ENCODE data around the gene SLC6A11.

Gene SLC6A11

DNA sequence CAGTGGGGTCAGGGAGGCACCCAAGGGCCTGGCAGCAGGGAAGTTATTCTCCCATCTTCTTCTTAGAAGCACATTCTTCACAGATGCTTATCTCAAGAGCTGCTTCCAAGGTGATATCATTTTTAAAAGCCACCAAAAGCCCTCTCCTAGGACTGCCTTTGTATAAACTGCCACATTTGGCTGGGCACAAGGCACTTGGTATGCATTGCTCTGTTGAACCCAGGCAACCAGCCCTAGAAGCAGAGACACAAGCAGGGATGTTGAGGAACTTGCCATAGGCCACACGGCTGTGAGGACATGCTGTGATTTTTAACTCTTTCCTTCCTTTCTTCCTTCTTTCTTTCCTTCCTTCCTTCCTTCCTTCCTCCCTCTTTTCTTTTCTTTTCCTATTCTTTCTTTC is 169.2 kb downstream of the SLC6A11 start:
- no peak for DNase-seq

- DNase-seq: no peak
Observed at GRCh38 chr3:10986592-10986991, 170.6 kb downstream of the SLC6A11 start.

DNA sequence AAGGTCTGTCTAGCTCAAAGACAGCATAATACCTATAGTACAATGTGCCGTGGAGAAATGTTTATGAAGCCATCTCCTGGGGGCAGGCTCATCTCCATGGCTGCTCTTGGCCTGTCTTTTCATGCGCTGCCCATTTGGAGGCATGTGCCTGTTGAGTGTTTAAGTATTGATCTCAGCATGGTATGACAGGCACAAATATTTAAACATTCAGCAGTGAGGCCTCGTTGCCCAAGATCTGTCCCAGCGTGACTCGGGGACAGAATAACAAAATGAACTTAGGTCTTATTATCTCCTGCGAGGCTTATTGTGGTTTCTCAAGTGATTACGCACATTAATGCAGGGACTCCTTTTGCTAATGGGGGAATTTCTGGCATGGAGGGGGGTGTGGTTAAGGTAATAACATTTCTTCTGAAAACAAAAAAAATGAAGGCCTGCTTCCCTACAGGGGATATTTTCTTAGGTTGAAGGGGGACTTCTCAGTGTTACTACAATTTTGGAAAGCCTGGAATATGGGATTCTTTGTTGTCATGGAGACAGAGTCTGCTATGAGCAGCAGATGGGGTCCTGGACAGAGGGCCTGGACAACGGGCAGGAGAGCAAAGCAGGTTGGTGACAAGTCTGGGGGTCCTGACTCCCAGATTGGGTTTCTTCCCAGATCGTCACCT is 172.1 kb downstream of the SLC6A11 start:
- DNase-seq: no peak

DNA sequence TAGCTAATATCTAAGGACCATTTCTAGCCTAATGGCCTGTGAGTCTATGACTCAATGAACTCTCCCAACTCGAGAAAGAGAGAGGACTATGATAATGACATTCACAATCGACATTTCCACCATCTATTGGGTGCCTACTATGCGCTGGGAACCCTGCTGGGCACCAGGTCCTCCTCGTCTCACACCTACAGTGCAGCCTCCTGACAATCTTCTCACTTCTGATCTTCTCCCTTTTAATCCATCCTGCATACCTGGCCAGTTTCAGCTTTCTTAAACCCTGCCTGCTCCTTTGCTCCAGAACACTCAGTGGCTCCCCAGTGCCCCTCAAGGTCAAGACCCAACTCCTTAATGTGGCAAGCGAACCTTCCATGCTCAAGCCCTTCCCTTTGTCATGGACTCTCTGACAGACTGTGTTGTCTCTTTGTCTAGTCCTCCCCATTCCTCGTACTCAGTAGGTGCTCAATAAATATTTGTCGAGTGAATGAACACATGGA is 173.0 kb downstream of the SLC6A11 start:
- no peak for DNase-seq
